Measurements from ENCODE around the gene PIMREG.

DNA sequence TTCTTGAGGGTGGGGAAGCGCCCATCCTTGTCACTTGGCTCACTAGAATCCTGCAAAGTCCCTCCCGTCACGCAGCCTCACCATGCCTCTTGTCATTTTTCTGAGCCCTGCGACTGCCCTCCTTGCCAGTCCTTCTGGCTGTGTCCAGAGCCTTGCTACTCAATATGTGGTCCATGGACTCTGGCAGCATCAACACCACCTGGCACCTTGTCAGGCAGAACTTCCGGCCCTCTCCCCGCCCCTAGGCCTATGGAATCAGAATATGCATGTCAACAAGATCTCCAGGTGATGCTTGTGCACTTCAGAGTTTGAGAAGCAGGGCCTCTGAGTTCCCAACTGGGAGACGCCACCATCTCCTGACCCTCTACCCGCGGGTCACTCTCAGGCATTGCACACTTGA is 12.1 kb downstream of the PIMREG start:
- TF ChIP-seq, protein P1, sequence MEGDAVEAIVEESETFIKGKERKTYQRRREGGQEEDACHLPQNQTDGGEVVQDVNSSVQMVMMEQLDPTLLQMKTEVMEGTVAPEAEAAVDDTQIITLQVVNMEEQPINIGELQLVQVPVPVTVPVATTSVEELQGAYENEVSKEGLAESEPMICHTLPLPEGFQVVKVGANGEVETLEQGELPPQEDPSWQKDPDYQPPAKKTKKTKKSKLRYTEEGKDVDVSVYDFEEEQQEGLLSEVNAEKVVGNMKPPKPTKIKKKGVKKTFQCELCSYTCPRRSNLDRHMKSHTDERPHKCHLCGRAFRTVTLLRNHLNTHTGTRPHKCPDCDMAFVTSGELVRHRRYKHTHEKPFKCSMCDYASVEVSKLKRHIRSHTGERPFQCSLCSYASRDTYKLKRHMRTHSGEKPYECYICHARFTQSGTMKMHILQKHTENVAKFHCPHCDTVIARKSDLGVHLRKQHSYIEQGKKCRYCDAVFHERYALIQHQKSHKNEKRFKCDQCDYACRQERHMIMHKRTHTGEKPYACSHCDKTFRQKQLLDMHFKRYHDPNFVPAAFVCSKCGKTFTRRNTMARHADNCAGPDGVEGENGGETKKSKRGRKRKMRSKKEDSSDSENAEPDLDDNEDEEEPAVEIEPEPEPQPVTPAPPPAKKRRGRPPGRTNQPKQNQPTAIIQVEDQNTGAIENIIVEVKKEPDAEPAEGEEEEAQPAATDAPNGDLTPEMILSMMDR (conservative IDR thresholded peaks at IDR 0.05 in 1 of 2, IDR thresholded peaks at IDR 0.05 in 1 of 2; ENCODE audit: extremely low read depth in 1 of 2, insufficient read depth in 1 of 2, low read depth in 1 of 2, low read length in 2 of 2) = no peak
- no peak for TF ChIP-seq EZH2 (IDR thresholded peaks at IDR 0.05; ENCODE audit: borderline replicate concordance, low read length)

Measured in mammary epithelial cell (primary cell).